GM12878 (cell line): ENCODE measurements around the gene VANGL1. TPM values are rescaled to one million over a fixed set of nuclear protein-coding genes. Genes with fewer than 3 reads are reported as not detected.
A peak's percentile ranks its signal among the peaks of the same experiment; 100 is the strongest.

Experiments
- BCL3 ChIP-seq: IDR thresholded peaks from 2 replicates; pipeline ENCODE4 v1.6.1; 2011; ENCODE audit warnings: borderline replicate concordance, low read depth, mild to moderate bottlenecking, moderate library complexity, low read length; ENCODE audit not compliant: insufficient read depth, poor library complexity, severe bottlenecking
- BHLHE40 ChIP-seq, 2 experiments: fragments of 450-650 bp in 1 of 2; IDR thresholded peaks; 2 replicates each; pipeline ENCODE4 v1.6.1; 2011 to 2017; ENCODE audit warnings: low read depth in 2 of 2, borderline replicate concordance in 1 of 2, improper control_type of control experiment in 1 of 2, low read length in 1 of 2, mild to moderate bottlenecking in 1 of 2
- CEBPB ChIP-seq, 2 experiments: fragments of 150-350 bp in 1 of 2; IDR thresholded peaks; 2 replicates each; pipeline ENCODE4 v1.6.1; 2012 to 2014; ENCODE audit warnings: low read depth in 2 of 2, low read length in 2 of 2, borderline replicate concordance in 1 of 2, inconsistent platforms in 1 of 2
- CEBPZ ChIP-seq: fragments of 150-350 bp; IDR thresholded peaks from 2 replicates; pipeline ENCODE4 v1.6.1; 2016; ENCODE audit warnings: low read depth, low read length
- EGR1 ChIP-seq, 2 experiments: IDR thresholded peaks; 1 replicate in 1 of 2; 2 replicates in 1 of 2; pipeline ENCODE4 v1.6.1; 2011 to 2012; ENCODE audit warnings: low read depth in 2 of 2, low read length in 2 of 2, borderline replicate concordance in 1 of 2, mild to moderate bottlenecking in 1 of 2, moderate library complexity in 1 of 2
- EZH2 ChIP-seq: IDR thresholded peaks from 2 replicates; pipeline ENCODE4 v1.6.1; 2012; ENCODE audit warnings: low read depth, mild to moderate bottlenecking, control low read depth, inconsistent platforms, low read length, borderline replicate concordance; ENCODE audit not compliant: control insufficient read depth
- JUNB ChIP-seq: IDR thresholded peaks from 2 replicates; pipeline ENCODE4 v1.6.1; 2016; ENCODE audit warnings: antibody characterized with exemption, mild to moderate bottlenecking
- JUND ChIP-seq: IDR thresholded peaks from 2 replicates; pipeline ENCODE4 v1.6.1; 2012; ENCODE audit warnings: low read depth, mild to moderate bottlenecking, low read length, improper control_type of control experiment, moderate library complexity
- NFYA ChIP-seq: IDR thresholded peaks from 2 replicates; pipeline ENCODE4 v1.6.1; 2011; ENCODE audit warnings: low read depth, mild to moderate bottlenecking, low read length, improper control_type of control experiment, borderline replicate concordance
- NRF1 ChIP-seq: conservative IDR thresholded peaks from 2 replicates; pipeline ENCODE4 v1.6.1; 2011; ENCODE audit warnings: mild to moderate bottlenecking, low read depth, low read length, improper control_type of control experiment
- PKNOX1 ChIP-seq: fragments of 450-650 bp; IDR thresholded peaks from 2 replicates; pipeline ENCODE4 v1.6.1; 2016; ENCODE audit warnings: mild to moderate bottlenecking
- PML ChIP-seq: IDR thresholded peaks from 2 replicates; pipeline ENCODE4 v1.6.1; 2012; ENCODE audit warnings: low read length, inconsistent platforms
- POLR2AphosphoS2 ChIP-seq: IDR thresholded peaks from 2 replicates; pipeline ENCODE4 v1.6.1; 2011; ENCODE audit warnings: low read depth, mild to moderate bottlenecking, low read length, improper control_type of control experiment, moderate library complexity
- POU2F2 ChIP-seq: IDR thresholded peaks from 3 replicates; pipeline ENCODE4 v1.6.1; 2011; ENCODE audit warnings: low read depth, mild to moderate bottlenecking, low read length, borderline replicate concordance
- PRDM15 ChIP-seq: fragments of 450-650 bp; formaldehyde crosslinking; IDR thresholded peaks from 2 replicates; pipeline ENCODE4 v1.4.0; 2020; ENCODE audit warnings: mild to moderate bottlenecking, moderate library complexity
- SMAD5 ChIP-seq: IDR thresholded peaks from 2 replicates; pipeline ENCODE4 v1.6.1; 2016; ENCODE audit warnings: antibody characterized with exemption, low read depth
- STAT3 ChIP-seq: IDR thresholded peaks from 2 replicates; pipeline ENCODE4 v1.6.1; 2011; ENCODE audit warnings: low read depth, low read length, improper control_type of control experiment
- polyA plus RNA-seq, 11 experiments: library from polyadenylated mRNA; depleted of rRNA in 4 of 11; unstranded in 6 of 11; stranded (reverse) in 5 of 11; fragments of >200 nt; fragmentation: Nextera tagmentation in 4 of 11; fragmentation: Illumina TruSeq in 1 of 11; extraction: Ambion mirVana in 4 of 11; extraction: Trizol in 1 of 11; gene quantifications; 1 replicate in 1 of 11; 2 replicates in 10 of 11; pipeline versions ENCODE4 v1.2.1 to v1.2.3, GENCODE V29; 2011 to 2016; ENCODE audit warnings: inconsistent platforms in 2 of 11, missing spikeins in 2 of 11, low read depth in 1 of 11
- total RNA-seq, 4 experiments: library from RNA; depleted of rRNA in 3 of 4; stranded (reverse); fragments of >200 nt in 3 of 4; fragmentation: Illumina TruSeq in 1 of 4; extraction: Trizol in 1 of 4; gene quantifications; 2 replicates each; pipeline versions ENCODE4 v1.2.1 to v1.2.3, GENCODE V29; 2013 to 2021

The VANGL1 gene
- total and polyA plus RNA-seq, 10 of the 15 experiments (the other 5 are each of a cell fraction or from before 2014, with no cell fraction given): 0.71 to 12.9 (median 6.3) TPM

GRCh38 chr1:115648717-115649691, 7.2 kb downstream of the VANGL1 start (continued):
- TF ChIP-seq BCL3 (peak; percentile 64), PRDM15 (CRISPR knock-in tag) (no peak), CEBPZ (no peak), POLR2AphosphoS2 (no peak), NFYA (no peak), STAT3 (peak; percentile 64; the same call in 1 of the 2 replicates), SMAD5 (no peak), PML (no peak), CEBPB (IDR thresholded peaks at IDR 0.05; ENCODE audit: borderline replicate concordance in 1 of 2, low read depth in 2 of 2, low read length in 2 of 2) (no peak), JUNB (peak; percentile 93), JUND (peak; percentile 78), POU2F2 (peak; percentile 89; the same call in 1 of the 3 replicates), EGR1 (IDR thresholded peaks at IDR 0.05; ENCODE audit: borderline replicate concordance in 1 of 2, low read depth in 2 of 2, low read length in 2 of 2) (no peak), EZH2 (no peak), BHLHE40 (IDR thresholded peaks at IDR 0.05; ENCODE audit: borderline replicate concordance in 1 of 2, low read depth in 2 of 2, low read length in 1 of 2) (peak; percentile 62 to 77; a peak in 3 of 4 replicates), NRF1 (no peak), PKNOX1 (peak; percentile 41)
